ENCODE results near the gene KRTAP4-9. TPM values are rescaled to one million over a fixed set of nuclear protein-coding genes. Genes with fewer than 3 reads are reported as not detected.
"Not testable (repeated sequence)": the region's sequence is repeated elsewhere in the genome, so short reads cannot be mapped to it uniquely, and the experiment has no call there.

KRTAP4-9 gene
- total and polyA plus RNA-seq, 12 donors = not detected

DNA sequence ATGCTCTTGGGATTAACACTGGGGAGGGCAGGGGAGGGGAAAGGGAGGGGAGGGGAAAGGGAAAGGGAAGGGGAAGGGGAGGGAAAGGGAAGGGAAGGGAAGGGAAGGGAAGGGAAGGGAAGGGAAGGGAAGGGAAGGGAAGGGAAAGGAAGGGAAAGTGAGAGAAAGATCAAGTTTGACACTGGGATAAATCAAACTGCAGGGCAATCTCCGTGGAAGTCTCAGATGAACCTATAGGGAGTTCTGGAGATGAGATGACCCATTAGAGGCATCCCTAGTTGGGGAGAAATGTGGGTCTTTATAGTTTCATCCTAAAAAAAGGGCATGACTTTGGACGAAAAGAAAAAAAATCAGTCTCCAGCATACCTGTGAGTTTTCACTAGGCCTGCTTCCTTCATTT lies 16.6 kb downstream of the KRTAP4-9 start:
- Histone ChIP-seq H3K27me3 (peaks cover 3% of the 10 kb centered on the region), H3K4me1 (replicated peaks in 1 of 2) (no peaks in the 10 kb centered on the region), H3K27ac (no peak overlapping the region), H3K9me3 (replicated peaks in 1 of 3) (no peaks in the 10 kb centered on the region), H3K36me3 (replicated peaks in 1 of 2) (no peaks in the 10 kb centered on the region), H3K4me3 (no peak overlapping the region)
- TF ChIP-seq POLR2A (IDR thresholded peaks at IDR 0.05) (no peak), CTCF (IDR thresholded peaks at IDR 0.05) (no peak)
- WGBS, 4 donors = 72 to 88% (median 73%) methylated on average over 2 of the region's 2 CpGs
- intact Hi-C loops (cut with DNase I) = no loop called here
- no peak for DNase-seq

DNA sequence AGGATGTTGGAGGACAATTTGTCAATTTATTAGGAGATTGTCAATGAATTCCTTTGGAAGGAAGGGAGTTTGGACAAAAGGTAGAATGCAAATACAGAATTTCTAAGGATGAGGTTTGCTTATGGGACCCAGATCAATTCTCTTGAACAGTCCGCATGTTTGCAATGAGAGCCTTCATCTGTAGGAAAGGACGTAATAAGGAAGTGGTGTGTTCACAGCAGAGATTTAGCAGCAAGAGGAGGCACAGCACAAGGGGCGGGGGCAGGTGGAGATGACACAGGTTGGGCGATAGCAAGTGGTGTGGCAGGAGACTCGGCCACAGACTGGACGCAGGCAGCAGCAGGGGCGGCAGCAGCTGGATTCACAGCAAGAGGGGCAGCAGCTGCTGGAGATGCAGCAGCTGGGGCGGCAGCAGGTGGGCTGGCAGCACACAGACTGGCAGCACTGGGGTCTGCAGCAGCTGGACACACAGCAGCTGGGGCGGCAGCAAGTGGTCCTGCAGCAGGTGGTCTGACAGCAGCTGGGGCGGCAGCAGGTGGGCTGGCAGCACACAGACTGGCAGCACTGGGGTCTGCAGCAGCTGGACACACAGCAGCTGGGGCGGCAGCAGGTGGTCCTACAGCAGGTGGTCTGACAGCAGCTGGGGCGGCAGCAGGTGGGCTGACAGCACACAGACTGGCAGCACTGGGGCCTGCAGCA lies 18.3 kb downstream of the KRTAP4-9 start:
- H3K4me3 ChIP-seq; H3K4me1 ChIP-seq (replicated peaks in 1 of 2); H3K36me3 ChIP-seq (replicated peaks in 1 of 2); intact Hi-C loops (cut with DNase I); H3K9me3 ChIP-seq (replicated peaks in 1 of 3); DNase-seq; H3K27ac ChIP-seq; H3K27me3 ChIP-seq: not testable (repeated sequence)
- 79 to 89% (median 88%) methylated on average over 8 to 12 of the region's 12 CpGs for WGBS, 4 donors

DNA sequence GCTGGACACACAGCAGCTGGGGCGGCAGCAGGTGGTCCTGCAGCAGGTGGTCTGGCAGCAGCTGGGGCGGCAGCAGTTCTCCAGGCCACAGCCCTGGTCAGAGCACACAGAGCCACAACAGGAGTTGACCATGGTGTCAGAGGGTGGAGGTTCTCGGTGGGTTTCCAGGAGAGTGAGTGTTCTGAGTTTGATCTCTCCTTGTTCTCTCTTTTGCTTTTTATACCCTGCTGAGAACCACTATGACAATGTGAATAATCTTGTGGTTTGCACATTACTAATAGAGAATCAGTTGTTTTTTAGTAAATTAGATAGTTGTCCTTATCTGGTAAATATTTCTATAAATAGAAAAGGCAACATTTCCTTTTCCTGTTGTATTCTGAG lies 18.8 kb downstream of the KRTAP4-9 start, which contains the start of gene KRTAP4-12:
KRTAP4-12 (minus strand) TSS at position 192 of the 381 bp plus-strand sequence; CDS start at position 132, 60 bp downstream.
- H3K27ac ChIP-seq; H3K9me3 ChIP-seq (replicated peaks in 1 of 3); H3K4me1 ChIP-seq (replicated peaks in 1 of 2); H3K4me3 ChIP-seq; H3K36me3 ChIP-seq (replicated peaks in 1 of 2); intact Hi-C loops (cut with DNase I); DNase-seq; H3K27me3 ChIP-seq: not testable (repeated sequence)
- 78 to 100% (median 88%) methylated on average over 1 to 3 of the region's 3 CpGs for WGBS, 4 donors

DNA sequence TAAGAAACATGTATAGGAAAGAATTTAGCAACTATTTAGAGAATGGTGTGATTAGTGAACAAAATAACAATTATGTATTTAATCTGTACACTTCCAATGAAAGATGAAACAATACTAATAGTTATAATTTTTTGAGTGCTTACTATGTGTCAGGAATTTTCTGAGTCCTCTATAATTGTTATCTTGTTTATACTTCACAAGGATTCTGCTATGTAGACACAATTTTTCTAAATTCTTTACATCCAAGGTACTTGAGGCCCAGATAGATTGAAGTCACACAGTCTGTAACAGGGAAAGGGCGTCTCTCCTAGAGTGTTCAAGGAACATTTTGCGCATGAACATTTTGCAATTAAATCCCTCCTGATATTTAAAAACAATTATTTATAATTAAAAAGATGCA lies 19.9 kb downstream of the KRTAP4-9 start:
- no peak overlapping the region for H3K27ac ChIP-seq

GRCh38 chr17:41126412-41126811 lies 21.2 kb downstream of the KRTAP4-9 start:
- no peak for TF ChIP-seq POLR2A (IDR thresholded peaks at IDR 0.05)
- TF ChIP-seq CTCF (IDR thresholded peaks at IDR 0.05) = no peak
- 67 to 90% (median 82%) methylated on average over 3 of the region's 3 CpGs for WGBS, 4 donors
- no peak for DNase-seq

More for the DNA sequence above, 19.9 kb downstream of the KRTAP4-9 start:
- TF ChIP-seq CTCF (IDR thresholded peaks at IDR 0.05) (no peak), POLR2A (IDR thresholded peaks at IDR 0.05) (no peak)
- Histone ChIP-seq H3K36me3 (replicated peaks in 1 of 2) (no peaks in the 10 kb centered on the region), H3K4me1 (replicated peaks in 1 of 2) (no peaks in the 10 kb centered on the region), H3K9me3 (replicated peaks in 1 of 3) (no peaks in the 10 kb centered on the region), H3K27me3 (peaks cover under 1% of the 10 kb centered on the region), H3K4me3 (no peak overlapping the region)
- WGBS, 4 donors = 68 to 100% (median 85%) methylated on average over 2 of the region's 2 CpGs
- intact Hi-C loops (cut with DNase I) = no loop called here
- no peak for DNase-seq

More at GRCh38 chr17:41126412-41126811, 21.2 kb downstream of the KRTAP4-9 start:
- Histone ChIP-seq H3K4me1 (replicated peaks in 1 of 2) (no peaks in the 10 kb centered on the region), H3K36me3 (replicated peaks in 1 of 2) (no peaks in the 10 kb centered on the region), H3K27me3 (no peaks in the 10 kb centered on the region), H3K27ac (no peak overlapping the region), H3K4me3 (no peak overlapping the region), H3K9me3 (replicated peaks in 1 of 3) (no peaks in the 10 kb centered on the region)
- intact Hi-C loops (cut with DNase I) = no loop called here

Data from adrenal gland (tissue), 12 donors.